GM23338 (cell line): ENCODE measurements around the gene ADAMTS7. TPM values are rescaled to one million over a fixed set of nuclear protein-coding genes. Genes with fewer than 3 reads are reported as not detected.
A peak's percentile ranks its signal among the peaks of the same experiment; 100 is the strongest.

Experiments
- ATAC-seq: fragments of 200-7000 bp; cut with Tn5 transposase; 3 replicates; pipeline ENCODE4 v1.9.1; 2020
- DNase-seq: peaks from one replicate; pipeline ENCODE4 v3.0.0-alpha.2; 2015; ENCODE audit warnings: low spot score
- H2AFZ ChIP-seq: fragments of 200-600 bp; sonication (generic); 2 replicates; pipeline ENCODE4 v1.8.0; 2016; ENCODE audit warnings: antibody characterized with exemption, mild to moderate bottlenecking, moderate library complexity
- H3F3A ChIP-seq: fragments of 200-600 bp; sonication (generic); replicated peaks from 2 replicates; pipeline ENCODE4 v1.8.0; 2017; ENCODE audit warnings: antibody characterized with exemption, mixed run types, low read depth
- H3K27ac ChIP-seq: fragments of 200-600 bp; sonication (generic); 2 replicates; pipeline ENCODE4 v1.6.1; 2016; ENCODE audit warnings: low read depth
- H3K27me3 ChIP-seq: fragments of 200-600 bp; sonication (generic); 2 replicates; pipeline ENCODE4 v1.8.0; 2016; ENCODE audit warnings: mild to moderate bottlenecking, mixed run types, moderate library complexity; ENCODE audit not compliant: insufficient read depth
- H3K36me3 ChIP-seq: fragments of 200-600 bp; sonication (generic); 2 replicates; pipeline ENCODE4 v1.8.0; 2016; ENCODE audit warnings: mild to moderate bottlenecking; ENCODE audit not compliant: insufficient read depth
- H3K4me1 ChIP-seq: fragments of 200-600 bp; sonication (generic); 2 replicates; pipeline ENCODE4 v1.8.0; 2016; ENCODE audit warnings: mild to moderate bottlenecking, moderate library complexity; ENCODE audit not compliant: insufficient read depth
- H3K4me2 ChIP-seq: fragments of 200-600 bp; sonication (generic); 2 replicates; pipeline ENCODE4 v1.7.1; 2017; ENCODE audit warnings: mixed run types
- H3K4me3 ChIP-seq: fragments of 200-600 bp; sonication (generic); 2 replicates; pipeline ENCODE4 v1.6.1; 2016; ENCODE audit warnings: mixed run types
- H3K79me2 ChIP-seq: fragments of 200-600 bp; sonication (generic); replicated peaks from 2 replicates; pipeline ENCODE4 v1.8.0; 2017; ENCODE audit warnings: mild to moderate bottlenecking; ENCODE audit not compliant: insufficient read depth
- H3K9me2 ChIP-seq: fragments of 200-600 bp; sonication (generic); 2 replicates; pipeline ENCODE4 v1.8.0; 2017; ENCODE audit not compliant: insufficient read depth
- H4K20me1 ChIP-seq: fragments of 200-600 bp; sonication (generic); replicated peaks from 2 replicates; pipeline ENCODE4 v1.8.0; 2017; ENCODE audit warnings: mild to moderate bottlenecking; ENCODE audit not compliant: insufficient read depth
- H3K27ac Mint-ChIP-seq: 2 replicates; pipeline ENCODE4 v1.8.0; 2020; ENCODE audit warnings: inconsistent platforms, mild to moderate bottlenecking, moderate library complexity, mixed read lengths
- H3K27me3 Mint-ChIP-seq: 3 replicates; pipeline ENCODE4 v1.8.0; 2022; ENCODE audit warnings: low read depth, mild to moderate bottlenecking, moderate library complexity, mixed read lengths, inconsistent platforms; ENCODE audit not compliant: insufficient read depth, poor library complexity
- H3K36me3 Mint-ChIP-seq: 3 replicates; pipeline ENCODE4 v1.8.0; 2021; ENCODE audit warnings: low read depth, mild to moderate bottlenecking, inconsistent platforms, moderate library complexity, mixed read lengths
- H3K4me1 Mint-ChIP-seq: 3 replicates; pipeline ENCODE4 v1.8.0; 2020; ENCODE audit warnings: mild to moderate bottlenecking, inconsistent platforms, mixed read lengths
- H3K4me3 Mint-ChIP-seq: 3 replicates; pipeline ENCODE4 v1.8.0; 2021; ENCODE audit warnings: moderate library complexity, mild to moderate bottlenecking, inconsistent platforms, mixed read lengths
- H3K9me3 Mint-ChIP-seq: 3 replicates; pipeline ENCODE4 v1.8.0; 2020; ENCODE audit warnings: moderate library complexity, mild to moderate bottlenecking, inconsistent platforms, mixed read lengths
- CREB1 ChIP-seq: fragments of 250-450 bp; sonication (Bioruptor Pico); IDR thresholded peaks from 2 replicates; pipeline ENCODE4 v1.5.0; 2020; ENCODE audit warnings: low read depth, mild to moderate bottlenecking, moderate library complexity
- JUNB ChIP-seq: IDR thresholded peaks from one replicate; pipeline ENCODE4 v1.6.1; 2016; ENCODE audit warnings: antibody characterized with exemption; ENCODE audit not compliant: unreplicated experiment
- NANOG ChIP-seq: IDR thresholded peaks from 2 replicates; pipeline ENCODE4 v1.6.1; 2016; ENCODE audit warnings: antibody characterized with exemption, borderline replicate concordance
- STAT1 ChIP-seq: IDR thresholded peaks from one replicate; pipeline ENCODE4 v1.6.1; 2016; ENCODE audit warnings: antibody characterized with exemption; ENCODE audit not compliant: unreplicated experiment
- ZNF114 ChIP-seq: fragments of 250-450 bp; sonication (Bioruptor Pico); IDR thresholded peaks from 2 replicates; pipeline ENCODE4 v1.5.0; 2020; ENCODE audit warnings: mild to moderate bottlenecking, moderate library complexity
- ZNF462 ChIP-seq: fragments of 250-450 bp; sonication (Bioruptor Pico); IDR thresholded peaks from 2 replicates; pipeline ENCODE4 v1.5.0; 2020; ENCODE audit warnings: mild to moderate bottlenecking, moderate library complexity
- polyA plus RNA-seq: library from polyadenylated mRNA; unstranded; fragments of >200 nt; fragmentation: Nextera tagmentation; extraction: Ambion mirVana; gene quantifications from 2 replicates; pipeline ENCODE4 v1.2.1, GENCODE V29; 2016
- total RNA-seq: library from RNA; depleted of rRNA; stranded (reverse); fragments of >200 nt; shearing (Covaris generic); gene quantifications from 2 replicates; pipeline ENCODE4 v1.2.3, GENCODE V29; 2014
- TF ChIP-seq, protein P1 (sequence below), 2 experiments: fragments of 200-600 bp in 1 of 2; sonication (generic) in 1 of 2; conservative IDR thresholded peaks; 2 replicates each; pipeline versions ENCODE4 v1.5.1 to v1.6.1; 2016 to 2017; ENCODE audit warnings: antibody characterized with exemption in 2 of 2, low read depth in 2 of 2, mild to moderate bottlenecking in 2 of 2, moderate library complexity in 1 of 2
- TF ChIP-seq, protein P2 (sequence below): IDR thresholded peaks from one replicate; pipeline ENCODE4 v1.6.1; 2018; ENCODE audit warnings: antibody characterized with exemption; ENCODE audit not compliant: unreplicated experiment

Gene ADAMTS7
- total and polyA plus RNA-seq, 2 experiments from 2014 or later, result 11.6 to 52.7 TPM

DNA sequence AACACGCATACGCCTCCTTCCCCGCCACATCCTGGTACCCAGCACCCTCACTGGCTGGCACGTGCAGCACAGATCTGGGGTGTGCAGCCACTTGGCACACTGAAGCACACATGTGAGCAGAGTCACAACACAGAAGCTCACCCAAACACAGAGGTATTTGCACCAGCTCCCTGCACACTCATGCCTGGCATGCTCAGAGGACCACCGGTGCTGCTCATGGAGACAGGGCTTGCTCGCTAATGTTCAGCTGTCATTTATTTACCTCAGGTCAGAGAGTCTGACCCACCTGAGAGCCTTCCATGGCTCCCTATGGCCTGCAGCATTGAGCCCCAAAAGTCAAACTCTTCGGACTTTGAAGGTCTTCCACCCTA lies 70.4 kb downstream of the ADAMTS7 start (continued):
- TF ChIP-seq ZNF462 (CRISPR knock-in tag) (no peak), JUNB (no peak), STAT1 (no peak)

DNA sequence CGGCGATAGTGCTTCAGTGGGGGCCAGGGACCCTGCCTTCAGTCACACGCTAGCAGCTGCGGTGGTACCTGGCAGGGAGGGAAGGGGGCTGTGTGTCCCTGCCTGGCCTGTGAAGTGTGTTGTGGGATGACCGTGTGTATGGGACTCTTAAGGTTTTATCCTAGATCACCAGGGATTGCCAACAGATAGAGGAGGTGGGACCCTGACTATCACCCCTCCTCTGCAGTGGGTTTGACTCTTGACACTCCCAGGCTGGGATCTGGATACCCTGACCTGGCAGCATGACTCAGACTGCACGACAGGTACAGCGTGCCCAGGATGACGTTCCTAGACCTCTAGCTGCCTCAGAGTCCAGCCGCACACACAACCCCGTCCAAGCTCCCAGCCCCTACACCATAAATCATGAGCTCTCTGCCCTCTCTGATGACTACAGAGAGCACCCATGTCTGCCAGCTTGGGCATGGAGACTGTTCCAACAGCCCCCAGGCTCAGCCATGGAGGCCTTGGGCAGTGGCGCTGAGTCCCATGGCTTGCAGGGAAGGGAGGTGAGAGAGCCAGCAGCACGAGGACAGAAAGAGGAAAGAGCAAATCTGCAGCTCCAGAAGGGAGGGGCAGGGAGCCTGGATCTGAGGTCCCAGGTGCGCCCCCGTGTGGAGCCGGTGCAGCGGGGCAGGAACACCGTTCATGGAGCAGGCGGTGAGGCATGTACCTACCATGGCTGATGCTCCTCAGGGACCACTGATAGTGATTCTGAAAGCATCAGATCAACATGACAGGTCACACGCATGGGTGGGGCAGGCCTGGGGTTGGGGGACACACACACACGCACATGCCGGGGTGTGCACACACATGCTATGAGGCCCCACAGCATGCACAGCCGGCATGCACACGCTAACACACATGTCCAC lies 71.0 kb downstream of the ADAMTS7 start:
- ATAC-seq, result peak; percentile 89
- no peak overlapping the region for H3K4me3 Mint-ChIP-seq

More for the DNA sequence above, 71.0 kb downstream of the ADAMTS7 start:
- Histone ChIP-seq H3K27me3 (no peaks in the 10 kb centered on the region), H3K4me3 (no peak overlapping the region), H3K4me2 (no peak overlapping the region), H3K9me2 (no peaks in the 10 kb centered on the region), H3K36me3 (no peaks in the 10 kb centered on the region), H3K79me2 (no peaks in the 10 kb centered on the region), H2AFZ (peak overlapping the region; percentile 84; the same call in 1 of the 2 replicates), H3K27ac (no peak overlapping the region), H3K4me1 (no peaks in the 10 kb centered on the region), H3F3A (no peaks in the 10 kb centered on the region), H4K20me1 (no peaks in the 10 kb centered on the region)
- Mint-ChIP-seq H3K27me3 (peaks cover 10% of the 10 kb centered on the region), H3K27ac (no peak overlapping the region; the same call in 1 of the 2 replicates), H3K4me1 (peaks cover 18% of the 10 kb centered on the region), H3K36me3 (no peaks in the 10 kb centered on the region; the same call in 2 of the 3 replicates), H3K9me3 (no peaks in the 10 kb centered on the region)
- TF ChIP-seq, protein P1, sequence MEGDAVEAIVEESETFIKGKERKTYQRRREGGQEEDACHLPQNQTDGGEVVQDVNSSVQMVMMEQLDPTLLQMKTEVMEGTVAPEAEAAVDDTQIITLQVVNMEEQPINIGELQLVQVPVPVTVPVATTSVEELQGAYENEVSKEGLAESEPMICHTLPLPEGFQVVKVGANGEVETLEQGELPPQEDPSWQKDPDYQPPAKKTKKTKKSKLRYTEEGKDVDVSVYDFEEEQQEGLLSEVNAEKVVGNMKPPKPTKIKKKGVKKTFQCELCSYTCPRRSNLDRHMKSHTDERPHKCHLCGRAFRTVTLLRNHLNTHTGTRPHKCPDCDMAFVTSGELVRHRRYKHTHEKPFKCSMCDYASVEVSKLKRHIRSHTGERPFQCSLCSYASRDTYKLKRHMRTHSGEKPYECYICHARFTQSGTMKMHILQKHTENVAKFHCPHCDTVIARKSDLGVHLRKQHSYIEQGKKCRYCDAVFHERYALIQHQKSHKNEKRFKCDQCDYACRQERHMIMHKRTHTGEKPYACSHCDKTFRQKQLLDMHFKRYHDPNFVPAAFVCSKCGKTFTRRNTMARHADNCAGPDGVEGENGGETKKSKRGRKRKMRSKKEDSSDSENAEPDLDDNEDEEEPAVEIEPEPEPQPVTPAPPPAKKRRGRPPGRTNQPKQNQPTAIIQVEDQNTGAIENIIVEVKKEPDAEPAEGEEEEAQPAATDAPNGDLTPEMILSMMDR (conservative IDR thresholded peaks at IDR 0.05; ENCODE audit: low read depth in 2 of 2), result peak in 1 of 2 experiments; percentile 75; a peak in 2 of 4 replicates
- TF ChIP-seq CREB1 (no peak), NANOG (no peak), STAT1 (no peak), ZNF114 (no peak)
- TF ChIP-seq, protein P2, sequence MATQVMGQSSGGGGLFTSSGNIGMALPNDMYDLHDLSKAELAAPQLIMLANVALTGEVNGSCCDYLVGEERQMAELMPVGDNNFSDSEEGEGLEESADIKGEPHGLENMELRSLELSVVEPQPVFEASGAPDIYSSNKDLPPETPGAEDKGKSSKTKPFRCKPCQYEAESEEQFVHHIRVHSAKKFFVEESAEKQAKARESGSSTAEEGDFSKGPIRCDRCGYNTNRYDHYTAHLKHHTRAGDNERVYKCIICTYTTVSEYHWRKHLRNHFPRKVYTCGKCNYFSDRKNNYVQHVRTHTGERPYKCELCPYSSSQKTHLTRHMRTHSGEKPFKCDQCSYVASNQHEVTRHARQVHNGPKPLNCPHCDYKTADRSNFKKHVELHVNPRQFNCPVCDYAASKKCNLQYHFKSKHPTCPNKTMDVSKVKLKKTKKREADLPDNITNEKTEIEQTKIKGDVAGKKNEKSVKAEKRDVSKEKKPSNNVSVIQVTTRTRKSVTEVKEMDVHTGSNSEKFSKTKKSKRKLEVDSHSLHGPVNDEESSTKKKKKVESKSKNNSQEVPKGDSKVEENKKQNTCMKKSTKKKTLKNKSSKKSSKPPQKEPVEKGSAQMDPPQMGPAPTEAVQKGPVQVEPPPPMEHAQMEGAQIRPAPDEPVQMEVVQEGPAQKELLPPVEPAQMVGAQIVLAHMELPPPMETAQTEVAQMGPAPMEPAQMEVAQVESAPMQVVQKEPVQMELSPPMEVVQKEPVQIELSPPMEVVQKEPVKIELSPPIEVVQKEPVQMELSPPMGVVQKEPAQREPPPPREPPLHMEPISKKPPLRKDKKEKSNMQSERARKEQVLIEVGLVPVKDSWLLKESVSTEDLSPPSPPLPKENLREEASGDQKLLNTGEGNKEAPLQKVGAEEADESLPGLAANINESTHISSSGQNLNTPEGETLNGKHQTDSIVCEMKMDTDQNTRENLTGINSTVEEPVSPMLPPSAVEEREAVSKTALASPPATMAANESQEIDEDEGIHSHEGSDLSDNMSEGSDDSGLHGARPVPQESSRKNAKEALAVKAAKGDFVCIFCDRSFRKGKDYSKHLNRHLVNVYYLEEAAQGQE, result no peak
- peak; percentile 94 for DNase-seq
